HG02938 (cell line): Measurements from ENCODE around the gene RPS26.
"Not testable (repeated sequence)": the region's sequence is repeated elsewhere in the genome, so short reads cannot be mapped to it uniquely, and the experiment has no call there.

Experiments
- ATAC-seq: cut with Tn5 transposase; IDR thresholded peaks from one replicate; pipeline ENCODE4 v1.9.1; 2021; ENCODE audit warnings: mild to moderate bottlenecking, moderate library complexity; ENCODE audit not compliant: unreplicated experiment

RPS26 gene

DNA sequence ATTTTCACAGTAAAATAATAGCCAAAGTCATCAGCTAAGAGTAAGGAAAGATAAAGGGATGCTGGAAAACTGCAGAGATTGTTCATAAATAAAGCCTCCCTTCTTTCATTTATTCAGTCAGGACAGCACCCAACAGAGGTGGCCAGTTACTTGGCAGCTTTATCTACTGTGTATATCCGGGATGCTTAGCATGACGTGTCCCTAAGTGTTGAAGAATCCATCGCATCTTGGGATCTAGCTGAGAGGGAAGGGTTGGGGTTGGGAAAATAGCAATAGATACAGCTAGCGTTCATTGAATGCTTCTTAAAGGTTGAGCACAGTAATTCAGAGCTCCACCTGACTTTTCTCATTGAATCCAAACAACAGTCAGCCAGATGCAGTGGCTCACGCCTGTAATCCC lies 32.7 kb downstream of the RPS26 start:
- no peak for ATAC-seq

DNA sequence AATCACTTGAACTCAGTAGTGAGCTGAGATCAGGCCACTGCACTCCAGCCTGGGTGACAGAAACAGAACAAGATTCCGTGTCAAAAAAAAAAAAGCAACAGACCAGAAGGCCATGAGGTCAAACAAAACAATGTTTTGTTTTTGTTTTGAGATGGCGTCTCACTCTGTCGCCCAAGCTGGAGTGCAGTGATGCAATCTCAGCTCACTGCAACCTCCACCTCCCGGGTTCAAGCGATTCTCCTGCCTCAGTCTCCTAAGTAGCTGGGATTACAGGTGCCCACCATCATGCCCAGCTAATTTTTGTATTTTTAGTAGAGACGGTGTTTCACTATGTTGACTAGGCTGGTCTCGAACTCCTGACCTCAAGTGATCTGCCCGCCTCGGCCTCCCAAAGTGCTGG lies 36.2 kb downstream of the RPS26 start:
- ATAC-seq: not testable (repeated sequence)

DNA sequence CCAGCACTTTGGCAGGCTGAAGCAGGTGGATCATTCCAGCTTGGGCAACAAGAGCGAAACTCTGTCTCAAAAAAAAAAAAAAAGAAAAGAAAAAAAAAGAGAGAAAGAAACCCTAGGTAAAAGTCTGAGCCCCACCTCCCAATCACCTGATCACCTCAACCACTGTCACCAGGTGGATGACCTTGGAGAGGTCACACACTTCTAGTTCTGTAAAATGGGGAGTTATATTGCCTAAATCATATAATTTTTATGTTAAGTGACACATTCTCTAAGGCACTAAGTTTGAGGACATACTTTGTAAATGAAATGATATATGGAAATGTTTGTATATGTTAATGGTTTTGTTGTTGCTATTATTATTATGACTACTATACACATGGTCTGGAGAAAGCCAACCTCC lies 36.7 kb downstream of the RPS26 start:
- ATAC-seq: no peak

DNA sequence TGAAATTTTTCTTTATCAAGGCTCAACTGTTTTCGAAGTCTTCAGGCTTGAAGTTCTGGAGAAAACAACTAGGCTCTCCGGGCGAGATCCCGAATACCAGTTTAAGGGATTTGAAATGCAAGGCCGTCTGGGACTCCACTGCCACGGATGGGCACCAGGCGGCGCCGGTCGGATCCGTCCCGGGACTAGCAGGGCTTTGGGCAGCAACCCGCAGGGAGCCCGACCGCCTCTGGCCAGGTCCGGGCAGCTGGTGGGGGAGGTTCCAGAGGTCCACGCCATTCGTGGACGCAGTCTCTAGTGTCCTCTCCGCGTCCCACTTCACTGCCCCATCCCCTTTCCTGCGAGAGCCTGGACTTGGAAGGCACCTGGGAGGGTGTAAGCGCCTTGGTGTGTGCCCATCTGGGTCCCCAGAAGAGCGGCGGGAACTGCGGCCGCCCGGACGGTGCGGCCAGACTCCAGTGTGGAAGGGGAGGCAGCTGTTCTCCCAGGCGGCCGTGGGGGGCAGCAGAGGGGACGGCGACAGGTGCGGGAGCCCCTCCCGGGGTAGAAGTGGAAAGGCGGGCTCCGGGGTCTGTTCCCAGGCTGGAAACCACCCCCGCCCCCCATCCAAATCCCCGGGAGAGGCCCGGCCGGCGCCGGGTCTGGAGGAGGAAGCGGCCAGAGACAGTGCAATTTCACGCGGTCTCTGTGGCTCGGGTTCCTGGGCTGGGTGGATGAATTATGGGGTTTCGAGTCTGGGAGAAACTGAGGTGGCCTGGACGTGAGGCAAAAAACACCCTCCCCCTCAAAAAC lies 37.4 kb downstream of the RPS26 start:
- ATAC-seq: peak; percentile 55

DNA sequence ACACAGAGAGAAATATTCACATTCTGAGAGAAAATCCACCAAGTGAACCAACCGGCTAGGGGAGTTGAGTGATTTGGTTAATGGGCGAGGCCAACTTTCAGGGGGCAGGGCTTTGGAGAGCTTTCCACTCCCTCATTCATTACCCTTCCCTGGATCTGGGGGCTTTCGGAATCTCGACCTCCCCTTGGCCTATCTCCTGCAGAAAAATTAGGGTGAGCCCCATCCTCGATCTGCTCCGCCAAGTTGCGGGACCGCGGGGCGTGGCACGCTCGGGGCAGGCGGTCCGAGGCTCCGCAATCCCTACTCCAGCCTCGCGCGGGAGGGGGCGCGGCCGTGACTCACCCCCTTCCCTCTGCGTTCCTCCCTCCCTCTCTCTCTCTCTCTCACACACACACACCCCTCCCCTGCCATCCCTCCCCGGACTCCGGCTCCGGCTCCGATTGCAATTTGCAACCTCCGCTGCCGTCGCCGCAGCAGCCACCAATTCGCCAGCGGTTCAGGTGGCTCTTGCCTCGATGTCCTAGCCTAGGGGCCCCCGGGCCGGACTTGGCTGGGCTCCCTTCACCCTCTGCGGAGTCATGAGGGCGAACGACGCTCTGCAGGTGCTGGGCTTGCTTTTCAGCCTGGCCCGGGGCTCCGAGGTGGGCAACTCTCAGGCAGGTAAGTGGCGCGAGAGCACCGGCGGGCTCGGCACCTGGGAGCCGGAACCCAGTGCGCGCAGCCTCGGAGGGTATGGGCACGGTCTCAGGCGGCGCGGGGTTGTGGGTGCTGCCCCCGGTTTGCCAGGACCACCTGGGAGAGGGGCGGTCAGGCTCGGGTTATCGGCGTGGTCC lies 38.2 kb downstream of the RPS26 start, which contains the start of gene ERBB3:
ERBB3 (plus strand) TSS at position 443 of the 833 bp plus-strand sequence; CDS start at position 579, 136 bp downstream.
- peak; percentile 35 for ATAC-seq

DNA sequence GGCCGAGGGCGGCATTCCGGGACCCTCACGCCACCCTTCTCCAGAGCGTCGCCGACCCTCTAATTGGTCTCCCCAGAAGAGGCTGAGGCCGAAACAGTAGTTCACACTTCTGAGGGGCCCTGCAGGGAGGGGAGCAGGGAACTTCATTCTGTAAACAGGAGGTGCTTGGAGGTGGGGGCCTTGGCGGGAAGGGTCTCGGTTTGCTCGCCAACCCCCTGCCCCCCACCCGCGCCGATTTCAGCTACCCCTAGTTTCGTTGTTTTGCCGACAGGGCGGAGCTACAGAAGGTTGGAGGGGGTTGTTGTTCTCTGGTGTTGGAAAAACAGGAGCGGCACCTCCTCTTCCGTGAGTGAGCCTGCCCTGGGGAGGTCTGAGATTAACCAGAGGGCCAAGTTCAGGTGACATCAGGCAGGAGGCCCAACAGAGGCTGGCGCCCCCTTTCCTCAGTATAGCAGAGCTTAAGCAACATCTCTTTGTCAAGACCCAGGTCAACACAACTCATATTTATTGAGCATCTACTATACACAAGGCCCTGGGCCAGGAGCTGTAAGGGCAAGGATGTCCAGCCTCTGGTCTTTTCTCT lies 38.9 kb downstream of the RPS26 start:
- ATAC-seq: no peak

DNA sequence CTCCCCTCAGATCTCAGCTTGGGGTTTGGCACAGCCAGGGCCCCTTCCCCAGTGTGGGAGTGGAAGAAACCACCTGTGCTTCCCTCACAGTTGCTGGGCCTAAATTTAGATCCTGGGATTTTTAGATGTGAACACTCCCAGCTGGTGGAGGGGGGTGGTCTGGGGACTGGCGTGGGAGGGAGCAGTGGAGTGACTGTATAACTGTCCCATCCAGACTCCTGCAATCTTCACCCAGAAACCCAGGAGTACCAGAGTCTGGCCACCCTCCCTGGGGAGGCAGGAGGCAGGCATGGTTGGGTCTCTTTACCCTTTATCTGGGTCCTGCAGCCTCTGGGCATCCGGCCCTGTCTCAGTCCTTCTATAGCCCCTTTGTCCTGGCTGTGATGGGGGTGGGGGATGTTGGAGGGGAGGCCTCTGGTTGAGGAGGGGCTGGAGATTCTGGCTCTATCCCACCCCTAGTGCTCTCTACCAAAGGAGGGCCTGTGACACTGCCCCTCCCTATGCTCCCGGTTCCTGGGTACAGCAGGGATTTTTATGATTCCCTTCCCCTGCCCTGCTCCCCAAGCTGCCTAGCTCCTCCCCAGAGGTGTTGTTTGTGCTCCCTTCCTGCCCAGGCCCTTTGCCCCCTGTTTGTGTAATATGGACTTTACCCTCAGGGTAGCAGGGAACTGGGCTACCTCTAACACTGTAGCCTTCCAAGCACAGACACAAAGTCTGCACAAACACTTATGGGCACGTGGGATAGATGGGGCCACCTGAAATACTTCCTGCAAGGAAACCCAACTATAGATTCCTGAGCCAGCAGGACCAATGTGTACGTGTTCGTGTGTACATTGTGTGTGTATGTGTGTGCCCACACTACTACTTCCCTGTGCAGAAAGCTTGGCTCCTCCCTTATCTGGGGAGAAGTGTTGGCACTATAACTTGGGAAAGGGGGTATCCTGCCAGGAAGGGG lies 40.0 kb downstream of the RPS26 start:
- no peak for ATAC-seq

DNA sequence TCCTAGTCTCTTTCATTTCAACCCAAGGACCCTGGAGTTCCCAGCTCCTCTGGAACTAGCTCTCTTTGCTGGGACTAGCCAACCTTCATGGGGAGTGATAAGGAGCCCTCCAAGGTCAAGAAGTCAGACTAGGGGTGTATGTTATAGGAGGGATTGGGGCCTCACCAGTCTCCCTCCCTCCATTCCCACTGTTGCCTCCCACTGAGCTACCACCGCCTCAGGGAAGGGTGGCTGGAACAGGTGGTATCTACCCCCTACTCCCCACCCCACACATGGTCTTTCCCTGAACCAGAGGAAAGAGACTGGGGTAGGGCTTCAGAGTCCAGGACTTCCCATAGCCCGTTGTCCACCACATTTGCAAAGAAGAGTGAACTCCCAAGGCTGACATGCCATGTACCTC lies 40.7 kb downstream of the RPS26 start:
- ATAC-seq: no peak

DNA sequence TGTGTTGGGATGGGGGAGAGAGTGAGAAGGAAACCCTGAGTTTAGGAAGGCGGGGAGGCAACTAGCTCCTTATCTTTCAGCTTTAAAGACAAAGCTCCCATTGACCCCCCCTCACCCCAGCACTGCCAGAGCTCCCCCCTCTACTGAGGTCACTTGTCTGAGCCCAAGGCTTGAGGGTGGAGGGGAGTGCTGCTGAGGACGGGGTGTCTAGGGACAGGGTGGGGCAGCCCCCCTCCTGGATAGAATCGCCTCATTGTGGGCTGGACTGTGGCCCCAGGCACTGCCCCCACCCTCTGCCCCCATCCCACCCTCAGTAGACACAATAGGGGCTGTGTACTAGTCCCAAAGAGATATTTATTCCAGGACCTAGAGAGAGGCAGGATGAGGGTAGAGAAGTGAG lies 41.2 kb downstream of the RPS26 start:
- ATAC-seq: no peak

DNA sequence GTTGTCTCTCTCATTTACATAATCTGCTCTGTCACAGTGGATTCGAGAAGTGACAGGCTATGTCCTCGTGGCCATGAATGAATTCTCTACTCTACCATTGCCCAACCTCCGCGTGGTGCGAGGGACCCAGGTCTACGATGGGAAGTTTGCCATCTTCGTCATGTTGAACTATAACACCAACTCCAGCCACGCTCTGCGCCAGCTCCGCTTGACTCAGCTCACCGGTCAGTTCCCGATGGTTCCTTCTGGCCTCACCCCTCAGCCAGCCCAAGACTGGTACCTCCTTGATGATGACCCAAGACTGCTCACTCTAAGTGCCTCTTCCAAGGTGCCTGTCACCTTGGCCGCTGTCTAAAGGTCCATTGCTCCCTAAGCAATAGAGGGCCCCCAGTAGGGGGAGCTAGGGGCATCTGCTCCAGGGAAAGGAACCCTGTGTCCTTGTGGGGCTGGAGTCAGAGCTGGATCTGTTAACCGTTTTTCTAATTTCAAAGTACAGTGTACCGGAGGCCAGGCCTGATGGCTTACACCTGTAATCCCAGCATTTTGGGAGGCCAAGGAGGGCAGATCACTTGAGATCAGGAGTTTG lies 43.3 kb downstream of the RPS26 start:
- ATAC-seq: no peak

DNA sequence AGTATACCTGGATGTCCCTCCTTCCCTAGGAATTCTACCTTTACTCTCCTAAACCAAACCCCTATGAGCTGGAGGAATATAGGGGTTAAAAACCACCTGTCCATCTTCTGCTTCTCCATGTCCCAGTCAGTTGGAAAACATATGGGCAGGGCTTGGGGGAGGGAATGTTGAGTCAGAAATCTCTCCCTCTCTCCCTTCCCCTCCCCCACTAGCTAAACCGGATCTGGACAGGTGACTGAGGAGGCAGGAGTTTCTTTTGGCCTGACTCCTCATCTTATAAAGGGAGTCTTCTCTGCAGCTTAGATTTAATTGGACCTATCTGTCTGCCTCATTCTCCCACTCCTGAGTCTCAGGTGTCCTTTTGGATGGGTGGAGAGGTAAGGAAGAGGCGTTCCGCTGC lies 44.4 kb downstream of the RPS26 start:
- no peak for ATAC-seq

DNA sequence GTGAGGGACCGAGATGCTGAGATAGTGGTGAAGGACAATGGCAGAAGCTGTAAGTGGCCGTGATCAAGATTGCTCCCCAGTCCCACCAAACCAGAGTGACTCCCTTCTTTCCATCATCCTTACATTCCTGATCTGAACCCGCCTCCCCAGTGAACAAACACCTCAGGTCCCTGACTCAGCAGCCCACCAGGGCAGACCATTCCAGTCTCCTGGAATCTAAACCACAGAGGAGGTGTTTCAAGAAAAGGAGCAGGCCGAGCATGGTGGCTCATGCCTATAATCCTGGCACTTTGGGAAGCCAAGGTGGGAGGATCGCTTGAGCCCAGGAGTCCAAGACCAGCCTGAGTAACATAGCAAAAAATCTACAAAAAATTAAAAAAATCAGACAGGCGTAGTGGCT lies 44.9 kb downstream of the RPS26 start:
- ATAC-seq: no peak

DNA sequence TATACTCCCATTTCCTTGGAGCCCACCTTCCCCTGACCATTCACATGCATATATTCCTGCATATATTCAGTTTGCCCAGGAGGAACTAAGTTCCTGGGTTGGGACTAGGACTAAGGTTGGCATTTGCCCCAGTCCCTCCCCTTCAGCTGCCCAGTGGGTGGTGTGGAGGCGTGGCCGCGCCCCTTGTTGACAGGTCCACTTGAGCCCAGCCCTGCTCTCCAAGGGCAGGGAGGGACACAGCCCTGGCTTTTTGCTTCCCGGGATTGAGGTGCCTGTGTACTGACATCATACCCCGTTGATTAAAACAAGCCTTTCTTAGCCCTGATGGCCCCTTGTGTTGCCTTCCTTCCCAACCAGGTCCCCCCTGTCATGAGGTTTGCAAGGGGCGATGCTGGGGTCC lies 45.5 kb downstream of the RPS26 start:
- ATAC-seq: no peak
